GM12878 (cell line): Measurements from ENCODE around the gene HSD17B14. TPM values are rescaled to one million over a fixed set of nuclear protein-coding genes. Genes with fewer than 3 reads are reported as not detected.

Source experiments
- ATAC-seq: fragments of 200-7000 bp; cut with Tn5 transposase; 3 replicates; pipeline ENCODE4 v1.9.1; 2020; ENCODE audit warnings: mild to moderate bottlenecking, moderate library complexity
- Bru-seq: library from RNA; stranded (reverse); fragments of 400-500 nt; gene quantifications from one replicate; lab custom pipeline; 2021; lab: Mats Ljungman, UMichigan
- BruChase-seq, 2 experiments: library from RNA; stranded (reverse); fragments of 400-500 nt; gene quantifications; one replicate each; lab custom pipeline; 2021; lab: Mats Ljungman, UMichigan
- BruUV-seq: library from RNA; stranded (reverse); fragments of 400-500 nt; replicated peaks from 2 replicates; lab custom pipeline; 2021; lab: Mats Ljungman, UMichigan
- CTCF ChIA-PET: fragments of 300-600 bp; sonication (Branson Sonifier 250); formaldehyde crosslinking; extraction: SDS; loops from one replicate; lab custom pipeline; 2021; ENCODE audit warnings: inconsistent platforms; lab: Yijun Ruan, JAX
- POLR2A ChIA-PET: fragments of 350-600 bp; formaldehyde crosslinking; extraction: SDS; loops from one replicate; lab custom pipeline; 2021; ENCODE audit warnings: inconsistent platforms; lab: Charles Lee
- RAD21 ChIA-PET: fragments of 300-600 bp; sonication (Branson Sonifier 250); formaldehyde crosslinking; loops from one replicate; lab custom pipeline; 2023; ENCODE audit warnings: antibody characterized with exemption; ENCODE audit not compliant: unreplicated experiment; lab: Charles Lee
- SMC1A ChIA-PET: fragments of 300-600 bp; sonication (Branson Sonifier 250); formaldehyde crosslinking; loops from one replicate; lab custom pipeline; 2023; ENCODE audit not compliant: unreplicated experiment, uncharacterized antibody; lab: Charles Lee
- DNase-seq: peaks from one replicate; pipeline ENCODE4 v3.0.0-alpha.2; 2011; ENCODE audit warnings: low read depth, low spot score
- FAIRE-seq: peaks from 3 replicates; lab custom pipeline; 2011; peaks lifted over from hg19 to GRCh38; lab: Jason Lieb, UNC
- H2AFZ ChIP-seq: 2 replicates; pipeline ENCODE4 v1.6.0; 2011; ENCODE audit warnings: low read depth, low read length, control low read depth; ENCODE audit not compliant: control insufficient read depth
- H3K27ac ChIP-seq: 2 replicates; pipeline ENCODE4 v1.5.1; 2011; ENCODE audit warnings: control low read depth; ENCODE audit not compliant: control insufficient read depth, insufficient read depth
- H3K27me3 ChIP-seq, 2 experiments: replicated peaks in 1 of 2; 2 replicates each; pipeline versions ENCODE4 v1.6.0 to v1.6.1; 2011; ENCODE audit warnings: low read length in 1 of 2; ENCODE audit not compliant: control insufficient read depth in 2 of 2, insufficient read depth in 2 of 2
- H3K36me3 ChIP-seq, 2 experiments: 2 replicates each; pipeline ENCODE4 v1.5.1; 2011; ENCODE audit warnings: low read length in 1 of 2; ENCODE audit not compliant: control insufficient read depth in 2 of 2, insufficient read depth in 2 of 2
- H3K4me1 ChIP-seq: 2 replicates; pipeline ENCODE4 v1.6.1; 2011; ENCODE audit warnings: mild to moderate bottlenecking, low read length, moderate library complexity, mixed read lengths; ENCODE audit not compliant: control insufficient read depth, insufficient read depth
- H3K4me2 ChIP-seq: 2 replicates; pipeline ENCODE4 v1.6.0; 2011; ENCODE audit warnings: control low read depth; ENCODE audit not compliant: control insufficient read depth, insufficient read depth
- H3K4me3 ChIP-seq: fragments of 200-600 bp; sonication (generic); 2 replicates; pipeline ENCODE4 v1.5.1; 2016
- H3K79me2 ChIP-seq: 2 replicates; pipeline ENCODE4 v1.6.0; 2011; ENCODE audit warnings: low read length; ENCODE audit not compliant: control insufficient read depth, insufficient read depth
- H3K9ac ChIP-seq: 2 replicates; pipeline ENCODE4 v1.8.0; 2011; ENCODE audit warnings: low read length, control low read depth, mixed read lengths; ENCODE audit not compliant: control insufficient read depth, insufficient read depth
- H3K9me3 ChIP-seq: replicated peaks from 3 replicates; pipeline ENCODE4 v1.5.1; 2011; ENCODE audit warnings: mild to moderate bottlenecking, low read length; ENCODE audit not compliant: control insufficient read depth, insufficient read depth
- H4K20me1 ChIP-seq: 2 replicates; pipeline ENCODE4 v1.6.0; 2011; ENCODE audit not compliant: control insufficient read depth, insufficient read depth
- BACH1 ChIP-seq: fragments of 450-650 bp; IDR thresholded peaks from 2 replicates; pipeline ENCODE4 v1.6.1; 2017; ENCODE audit warnings: mild to moderate bottlenecking, borderline replicate concordance
- BMI1 ChIP-seq: fragments of 450-650 bp; IDR thresholded peaks from 2 replicates; pipeline ENCODE4 v1.6.1; 2016; ENCODE audit warnings: mild to moderate bottlenecking, moderate library complexity, borderline replicate concordance
- CHD2 ChIP-seq: IDR thresholded peaks from 2 replicates; pipeline ENCODE4 v1.6.1; 2011; ENCODE audit warnings: low read depth, low read length, improper control_type of control experiment, borderline replicate concordance
- EED ChIP-seq: sonication (generic); IDR thresholded peaks from 2 replicates; pipeline ENCODE4 v1.6.1; 2016; ENCODE audit warnings: antibody characterized with exemption, low read depth
- FOXK2 ChIP-seq: fragments of 450-650 bp; IDR thresholded peaks from 2 replicates; pipeline ENCODE4 v1.6.1; 2017; ENCODE audit warnings: mild to moderate bottlenecking, moderate library complexity
- HCFC1 ChIP-seq: fragments of 150-350 bp; IDR thresholded peaks from 2 replicates; pipeline ENCODE4 v1.6.1; 2014; ENCODE audit warnings: low read length
- IKZF2 ChIP-seq, 2 experiments: fragments of 450-650 bp; IDR thresholded peaks; 2 replicates each; pipeline ENCODE4 v1.6.1; 2017; ENCODE audit warnings: mild to moderate bottlenecking in 2 of 2, moderate library complexity in 2 of 2
- MEF2A ChIP-seq: IDR thresholded peaks from 2 replicates; pipeline ENCODE4 v1.6.1; 2011; ENCODE audit warnings: low read depth, mild to moderate bottlenecking, low read length, moderate library complexity; ENCODE audit not compliant: insufficient read depth
- MTA2 ChIP-seq: fragments of 450-650 bp; IDR thresholded peaks from 2 replicates; pipeline ENCODE4 v1.6.1; 2016; ENCODE audit warnings: low read depth, mild to moderate bottlenecking, moderate library complexity
- NFXL1 ChIP-seq: fragments of 450-650 bp; IDR thresholded peaks from 2 replicates; pipeline ENCODE4 v1.6.1; 2017; ENCODE audit warnings: antibody characterized with exemption, mild to moderate bottlenecking, borderline replicate concordance
- PML ChIP-seq: IDR thresholded peaks from 2 replicates; pipeline ENCODE4 v1.6.1; 2012; ENCODE audit warnings: low read length, inconsistent platforms
- SIN3A ChIP-seq: IDR thresholded peaks from 2 replicates; pipeline ENCODE4 v1.6.1; 2012; ENCODE audit warnings: low read depth, low read length, improper control_type of control experiment
- SREBF1 ChIP-seq: IDR thresholded peaks from 2 replicates; pipeline ENCODE4 v1.6.1; 2012; ENCODE audit warnings: mild to moderate bottlenecking, low read length
- SUZ12 ChIP-seq: fragments of 200-600 bp; sonication (generic); IDR thresholded peaks from one replicate; pipeline ENCODE4 v1.6.1; 2018; ENCODE audit warnings: antibody characterized with exemption, mild to moderate bottlenecking; ENCODE audit not compliant: unreplicated experiment
- TCF3 ChIP-seq: IDR thresholded peaks from 2 replicates; pipeline ENCODE4 v1.6.1; 2012; ENCODE audit warnings: low read depth, mild to moderate bottlenecking, low read length, borderline replicate concordance; ENCODE audit not compliant: insufficient read depth
- ZSCAN29 ChIP-seq: fragments of 450-650 bp; IDR thresholded peaks from 2 replicates; pipeline ENCODE4 v1.6.1; 2017; ENCODE audit warnings: mild to moderate bottlenecking, moderate library complexity
- WGBS: methylation state at CpG from one replicate; pipeline ENCODE4 v1.1.6; 2016; ENCODE audit warnings: low lambda C conversion rate; ENCODE audit not compliant: insufficient replicate concordance, insufficient coverage; ENCODE audit errors: missing lambda C conversion rate; 5-methylcytosine and 5-hydroxymethylcytosine counted together
- in situ Hi-C: fragments of 300-500 bp; cut with MboI; formaldehyde crosslinking; loops from 9 replicates; pipeline ENCODE4 v1.14.3; 2018; ENCODE audit warnings: mixed read lengths
- intact Hi-C: fragments of 100-400 bp; cut with micrococcal nuclease; formaldehyde crosslinking; loops from one replicate; pipeline ENCODE4 v1.14.2; 2022; ENCODE audit not compliant: unreplicated experiment
- long read RNA-seq, 2 experiments: library from polyadenylated mRNA; unstranded; transcript quantifications; one replicate each; pipeline ENCODE4 v2.0.0, GENCODE V29; 2019 to 2020
- polyA minus RNA-seq, 3 experiments: library from RNA; depleted of rRNA, polyadenylated mRNA; stranded (reverse); fragments of >200 nt; gene quantifications; 2 replicates each; pipeline ENCODE4 v1.2.3, GENCODE V29; 2011
- polyA plus RNA-seq, 11 experiments: library from polyadenylated mRNA; depleted of rRNA in 4 of 11; unstranded in 6 of 11; stranded (reverse) in 5 of 11; fragments of >200 nt; fragmentation: Nextera tagmentation in 4 of 11; fragmentation: Illumina TruSeq in 1 of 11; extraction: Ambion mirVana in 4 of 11; extraction: Trizol in 1 of 11; gene quantifications; 1 replicate in 1 of 11; 2 replicates in 10 of 11; pipeline versions ENCODE4 v1.2.1 to v1.2.3, GENCODE V29; 2011 to 2016; ENCODE audit warnings: inconsistent platforms in 2 of 11, missing spikeins in 2 of 11, low read depth in 1 of 11
- total RNA-seq, 4 experiments: library from RNA; depleted of rRNA in 3 of 4; stranded (reverse); fragments of >200 nt in 3 of 4; fragmentation: Illumina TruSeq in 1 of 4; extraction: Trizol in 1 of 4; gene quantifications; 2 replicates each; pipeline versions ENCODE4 v1.2.1 to v1.2.3, GENCODE V29; 2013 to 2021
- TF ChIP-seq, protein P1 (sequence below): fragments of 450-650 bp; IDR thresholded peaks from 2 replicates; pipeline ENCODE4 v1.6.1; 2017; ENCODE audit warnings: mild to moderate bottlenecking, low read depth, inconsistent platforms; ENCODE audit not compliant: poor library complexity, severe bottlenecking

The HSD17B14 gene
- 7.2 and 8.7 TPM in 2 replicates for total RNA-seq (2013; cell fraction: nucleolus; rRNA removed)
- total RNA-seq (2014; rRNA removed): 0.28 and 0.98 TPM in 2 replicates
- 0.36 and 0.46 TPM in 2 replicates for total RNA-seq (2014; rRNA removed; fragmentation: Illumina TruSeq; extraction: Trizol)
- total RNA-seq (2021): 1.4 TPM in 2 replicates
- 3.9 TPM for polyA plus RNA-seq (2011; ENCODE audit: low read depth)
- polyA plus RNA-seq (2011; rRNA removed): 1.6 and 4.1 TPM in 2 replicates
- polyA plus RNA-seq (2011; cell fraction: cytosol; rRNA removed): 5.3 and 6.6 TPM in 2 replicates
- 4.7 and 7.2 TPM in 2 replicates for polyA plus RNA-seq (2011; cell fraction: nucleus; rRNA removed)
- polyA plus RNA-seq (2012): 7.3 and 8.0 TPM in 2 replicates
- 0.31 TPM in 1 of 2 replicates, not detected in the other for polyA plus RNA-seq (2014; fragmentation: Illumina TruSeq; extraction: Trizol)
- polyA plus RNA-seq (2014; fragmentation: Nextera tagmentation; extraction: Ambion mirVana): under 1 TPM; 0.21 to 0.26 TPM
- 1.4 and 2.1 TPM in 2 replicates for polyA plus RNA-seq (2014; rRNA removed)
- 1 to 10 TPM in 1 of 2 experiments, under 1 TPM in 1; 0.87 to 1.3 TPM for polyA plus RNA-seq (2016; fragmentation: Nextera tagmentation; extraction: Ambion mirVana)
- polyA minus RNA-seq (2011; rRNA and poly(A)+ RNA removed): 0.73 and 2.9 TPM in 2 replicates
- not detected in 2 replicates for polyA minus RNA-seq (2011; cell fraction: cytosol; rRNA and poly(A)+ RNA removed)
- 0.97 and 1.1 TPM in 2 replicates for polyA minus RNA-seq (2011; cell fraction: nucleus; rRNA and poly(A)+ RNA removed)
- percentile 54 among the genes with signal in this experiment for Bru-seq, nascent RNA
- percentile 54 among the genes with signal in this experiment for BruChase-seq, experiment 1, labeled RNA remaining after a 6-hour chase
- percentile 47 among the genes with signal in this experiment for BruChase-seq, experiment 2, labeled RNA remaining after a 2-hour chase
- long read RNA-seq, experiment 1, partial matches to known transcripts: 0 of 2 reads
- long read RNA-seq, experiment 1, other reads (novel, unspliced or antisense): 1 of 2 reads
- long read RNA-seq, experiment 2: 0 reads

DNA sequence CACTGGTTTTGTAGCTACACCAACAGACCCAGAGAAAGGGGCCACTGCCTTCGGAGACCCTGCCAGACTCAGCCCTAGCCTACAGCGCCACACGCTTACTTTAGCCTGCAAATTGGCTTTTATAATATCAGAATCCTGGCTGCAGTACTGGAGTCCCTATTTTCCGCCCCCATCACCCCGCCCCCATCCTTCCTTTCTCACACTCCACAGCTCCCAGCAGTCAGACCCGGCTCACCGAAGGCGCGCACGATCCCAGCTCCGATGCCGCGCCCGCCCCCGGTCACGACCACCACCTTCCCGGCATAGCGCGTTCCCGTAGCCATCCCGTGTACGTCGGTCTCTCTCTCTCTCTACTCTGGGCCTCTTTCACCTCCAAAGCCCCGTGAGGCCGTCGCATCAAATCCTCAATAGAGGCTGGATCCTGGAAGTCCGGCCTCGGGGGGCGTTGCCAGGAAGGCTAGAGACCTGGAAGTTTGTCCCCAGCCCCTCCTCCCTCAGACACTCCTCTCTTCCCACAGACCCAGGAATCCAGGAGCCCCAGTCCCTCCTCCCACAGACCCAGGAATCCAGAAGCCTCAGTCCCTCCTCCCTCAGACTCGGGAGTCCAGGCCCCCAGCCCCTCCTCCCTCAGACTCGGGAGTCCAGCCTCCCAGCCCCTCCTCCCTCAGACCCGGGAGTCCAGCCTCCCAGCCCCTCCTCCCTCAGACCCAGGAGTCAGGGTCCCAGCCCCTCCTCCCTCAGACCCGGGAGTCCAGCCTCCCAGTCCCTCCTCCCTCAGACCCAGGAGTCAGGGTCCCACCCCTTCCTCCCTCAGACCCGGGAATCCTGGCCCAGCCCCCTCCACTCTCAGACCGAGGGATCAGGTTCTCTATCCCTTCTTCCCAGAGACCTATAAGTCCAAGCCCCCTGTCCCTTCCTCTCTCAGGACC lies at the start of gene HSD17B14:
HSD17B14 (minus strand) TSS at position 403 of the 929 bp plus-strand sequence; CDS start at position 323, 80 bp downstream.
- DNase-seq: no peak
- RAD21 ChIA-PET: interaction anchor here (0.8 to 2.9 kb wide), 13 partner anchors 10 to 191 kb away, joined by 3 to 33 read pairs (median 6); partner anchors contain the start of genes BCAT2, CA11, GYS1 and RUVBL2
- intact Hi-C loops: loop anchor here (5.0 kb wide), 1 partner anchor 189 kb away; the partner anchor contains the start of gene CA11
- TF ChIP-seq SIN3A (0 out of 2 replicates have a peak, but pooled peaks have one; percentile 4), ZSCAN29 (no peak), TCF3 (no peak), EED (0 out of 2 replicates have a peak, but pooled peaks have one; percentile 19), NFXL1 (no peak), CHD2 (no peak), IKZF2 (IDR thresholded peaks at IDR 0.05) (0 out of 4 replicates have a peak, but pooled peaks of 1 of the 2 experiments have one; percentile 3), PML (no peak), BACH1 (0 out of 2 replicates have a peak, but pooled peaks have one; percentile 5), FOXK2 (no peak), MEF2A (no peak), MTA2 (no peak), SREBF1 (no peak), HCFC1 (no peak), BMI1 (no peak), SUZ12 (no peak)
- TF ChIP-seq, protein P1, sequence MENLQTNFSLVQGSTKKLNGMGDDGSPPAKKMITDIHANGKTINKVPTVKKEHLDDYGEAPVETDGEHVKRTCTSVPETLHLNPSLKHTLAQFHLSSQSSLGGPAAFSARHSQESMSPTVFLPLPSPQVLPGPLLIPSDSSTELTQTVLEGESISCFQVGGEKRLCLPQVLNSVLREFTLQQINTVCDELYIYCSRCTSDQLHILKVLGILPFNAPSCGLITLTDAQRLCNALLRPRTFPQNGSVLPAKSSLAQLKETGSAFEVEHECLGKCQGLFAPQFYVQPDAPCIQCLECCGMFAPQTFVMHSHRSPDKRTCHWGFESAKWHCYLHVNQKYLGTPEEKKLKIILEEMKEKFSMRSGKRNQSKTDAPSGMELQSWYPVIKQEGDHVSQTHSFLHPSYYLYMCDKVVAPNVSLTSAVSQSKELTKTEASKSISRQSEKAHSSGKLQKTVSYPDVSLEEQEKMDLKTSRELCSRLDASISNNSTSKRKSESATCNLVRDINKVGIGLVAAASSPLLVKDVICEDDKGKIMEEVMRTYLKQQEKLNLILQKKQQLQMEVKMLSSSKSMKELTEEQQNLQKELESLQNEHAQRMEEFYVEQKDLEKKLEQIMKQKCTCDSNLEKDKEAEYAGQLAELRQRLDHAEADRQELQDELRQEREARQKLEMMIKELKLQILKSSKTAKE: no peak

More for the DNA sequence above, at the start of gene HSD17B14:
- Histone ChIP-seq H2AFZ (peak within 1 kb of the TSS; percentile 79), H3K9ac (peak within 1 kb of the TSS; percentile 62), H3K9me3 (no peaks in the 10 kb centered on the region), H3K79me2 (no peaks in the 10 kb centered on the region), H3K27me3 (no peaks in the 10 kb centered on the region), H3K4me1 (peaks cover 15% of the 10 kb centered on the region), H3K4me2 (peak within 1 kb of the TSS; percentile 69), H4K20me1 (no peaks in the 10 kb centered on the region), H3K4me3 (peak within 1 kb of the TSS; percentile 72), H3K36me3 (no peaks in the 10 kb centered on the region), H3K27ac (peak within 1 kb of the TSS; percentile 67)
- no peak for FAIRE-seq
- WGBS: 8% methylated on average over 33 of the region's 35 CpGs
- BruUV-seq: no TSS peak
- in situ Hi-C loops: loop anchor here (5.0 kb wide), 2 partner anchors 39 to 189 kb away; partner anchors contain the start of gene CA11
- ChIA-PET CTCF (interaction anchor here (0.6 to 15.6 kb wide), 22 partner anchors 8 to 329 kb away, joined by 3 to 520 read pairs (median 4); partner anchors contain the start of genes BCAT2, CA11, FTL and GYS1), POLR2A (interaction anchor here (0.6 to 1.9 kb wide), 10 partner anchors 37 to 446 kb away, joined by 3 to 7 read pairs (median 4); partner anchors contain the start of gene PPP1R15A), SMC1A (interaction anchor here (0.6 to 3.0 kb wide), 15 partner anchors 8 to 331 kb away, joined by 3 to 33 read pairs (median 4); no protein-coding TSS in a partner anchor)
- ATAC-seq: peak; percentile 43
